ENCODE results near the gene SMURF2.
"Not testable (repeated sequence)": the region's sequence is repeated elsewhere in the genome, so short reads cannot be mapped to it uniquely, and the experiment has no call there.

The SMURF2 gene

DNA sequence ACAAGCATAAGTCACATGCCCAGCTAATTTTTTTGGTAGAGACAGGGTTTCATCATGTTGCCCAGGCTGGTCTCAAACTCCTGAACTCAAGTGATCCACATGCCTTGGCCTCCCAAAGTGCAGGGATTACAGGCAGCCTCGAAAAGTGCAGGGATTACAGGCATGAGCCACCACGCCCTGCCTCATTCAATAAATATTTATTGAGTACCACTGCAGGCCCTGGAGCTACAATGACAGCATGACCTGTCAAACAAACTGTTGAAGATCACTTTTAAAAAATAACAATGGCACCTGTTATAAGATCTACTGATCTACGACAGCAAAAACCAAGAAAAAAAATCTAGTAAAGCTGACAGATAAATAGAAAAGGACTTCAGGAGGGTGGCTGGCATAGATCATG lies 79.1 kb downstream of the SMURF2 start:
- DNase-seq (ENCODE audit: low read depth) = no peak
- H3K4me3 ChIP-seq (ENCODE audit: low read length) = no peak overlapping the region
- TF ChIP-seq, protein P1, sequence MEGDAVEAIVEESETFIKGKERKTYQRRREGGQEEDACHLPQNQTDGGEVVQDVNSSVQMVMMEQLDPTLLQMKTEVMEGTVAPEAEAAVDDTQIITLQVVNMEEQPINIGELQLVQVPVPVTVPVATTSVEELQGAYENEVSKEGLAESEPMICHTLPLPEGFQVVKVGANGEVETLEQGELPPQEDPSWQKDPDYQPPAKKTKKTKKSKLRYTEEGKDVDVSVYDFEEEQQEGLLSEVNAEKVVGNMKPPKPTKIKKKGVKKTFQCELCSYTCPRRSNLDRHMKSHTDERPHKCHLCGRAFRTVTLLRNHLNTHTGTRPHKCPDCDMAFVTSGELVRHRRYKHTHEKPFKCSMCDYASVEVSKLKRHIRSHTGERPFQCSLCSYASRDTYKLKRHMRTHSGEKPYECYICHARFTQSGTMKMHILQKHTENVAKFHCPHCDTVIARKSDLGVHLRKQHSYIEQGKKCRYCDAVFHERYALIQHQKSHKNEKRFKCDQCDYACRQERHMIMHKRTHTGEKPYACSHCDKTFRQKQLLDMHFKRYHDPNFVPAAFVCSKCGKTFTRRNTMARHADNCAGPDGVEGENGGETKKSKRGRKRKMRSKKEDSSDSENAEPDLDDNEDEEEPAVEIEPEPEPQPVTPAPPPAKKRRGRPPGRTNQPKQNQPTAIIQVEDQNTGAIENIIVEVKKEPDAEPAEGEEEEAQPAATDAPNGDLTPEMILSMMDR (conservative IDR thresholded peaks at IDR 0.05; ENCODE audit: low read depth, low read length) = no peak

DNA sequence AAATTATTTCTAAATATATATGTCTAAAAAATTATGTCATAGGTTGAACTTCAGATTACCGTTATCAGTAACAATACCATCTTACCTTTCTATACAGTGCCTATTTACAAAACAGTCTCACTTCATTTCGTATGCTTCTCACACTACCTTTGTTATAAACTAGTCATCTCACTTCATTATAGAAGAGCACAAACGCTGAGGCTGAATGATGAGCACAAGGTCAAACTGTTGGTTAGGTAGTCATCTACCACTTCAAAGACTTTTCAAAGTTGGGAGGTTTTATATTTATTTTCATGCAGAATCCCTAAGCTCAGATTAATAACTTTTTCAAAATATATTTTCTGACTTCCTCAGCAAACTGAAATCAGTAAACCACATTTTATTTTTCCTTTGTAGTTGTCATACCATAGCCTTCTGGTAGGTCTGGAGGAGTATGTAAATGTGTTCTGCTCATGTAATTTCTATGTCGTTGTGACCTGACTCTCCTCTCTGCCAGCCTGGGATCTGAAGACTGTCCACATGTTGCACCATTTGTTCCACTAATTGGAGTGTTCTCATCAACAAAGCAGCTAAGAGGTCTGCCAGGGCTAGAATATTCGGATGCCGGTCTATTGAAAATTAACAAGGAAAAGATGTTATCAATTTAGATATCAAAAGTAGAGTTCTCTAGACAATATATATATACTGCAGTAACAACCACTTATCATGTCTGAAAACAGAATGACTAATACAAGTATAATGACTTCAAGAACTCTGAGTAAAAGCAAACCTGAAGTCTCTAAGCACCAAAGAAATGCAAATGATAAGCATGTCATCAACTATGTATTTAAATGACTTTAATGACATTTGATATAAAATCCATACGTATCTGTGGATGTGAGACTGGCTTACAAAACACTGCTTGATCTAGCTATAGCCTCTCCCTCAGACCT lies 81.5 kb downstream of the SMURF2 start:
- no peak for DNase-seq (ENCODE audit: low read depth)
- H3K4me3 ChIP-seq (ENCODE audit: low read length) = no peak overlapping the region
- TF ChIP-seq, protein P1 (conservative IDR thresholded peaks at IDR 0.05; ENCODE audit: low read depth, low read length) = no peak

DNA sequence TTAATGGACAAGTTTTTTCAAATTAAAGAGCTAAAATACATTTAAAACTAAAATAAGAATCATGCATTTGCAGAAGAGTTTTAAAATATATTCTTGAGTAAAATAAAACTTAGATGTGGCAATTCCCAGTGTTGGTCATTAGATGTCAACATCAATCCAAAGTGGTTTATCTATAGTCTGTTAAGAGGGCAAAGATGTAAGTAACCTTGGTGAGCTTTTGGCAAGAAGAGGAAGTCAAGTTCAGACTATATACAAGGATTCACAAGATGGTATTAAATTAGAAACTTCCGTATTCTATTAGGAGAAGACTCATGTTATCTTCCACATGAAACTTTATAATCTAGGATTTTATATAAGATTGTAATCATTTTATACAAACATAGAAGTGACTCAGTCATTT lies 82.2 kb downstream of the SMURF2 start:
- no peak for DNase-seq (ENCODE audit: low read depth)
- TF ChIP-seq, protein P1 (conservative IDR thresholded peaks at IDR 0.05; ENCODE audit: low read depth, low read length) = no peak
- no peak overlapping the region for H3K4me3 ChIP-seq (ENCODE audit: low read length)

DNA sequence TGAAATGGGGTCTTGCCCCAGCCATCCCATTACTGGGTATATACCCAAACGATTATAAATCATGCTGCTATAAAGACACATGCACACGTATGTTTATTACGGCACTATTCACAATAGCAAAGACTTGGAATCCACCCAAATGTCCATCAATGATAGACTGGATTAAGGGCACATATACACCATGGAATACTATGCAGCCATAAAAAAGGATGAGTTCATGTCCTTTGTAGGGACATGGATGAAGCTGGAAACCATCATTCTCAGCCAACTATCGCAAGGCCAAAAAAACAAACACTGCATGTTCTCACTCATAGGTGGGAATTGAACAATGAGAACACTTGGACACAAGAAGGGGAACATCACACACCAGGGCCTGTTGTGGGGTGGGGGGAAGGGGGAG lies 85.1 kb downstream of the SMURF2 start:
- H3K4me3 ChIP-seq (ENCODE audit: low read length); DNase-seq (ENCODE audit: low read depth): not testable (repeated sequence)

DNA sequence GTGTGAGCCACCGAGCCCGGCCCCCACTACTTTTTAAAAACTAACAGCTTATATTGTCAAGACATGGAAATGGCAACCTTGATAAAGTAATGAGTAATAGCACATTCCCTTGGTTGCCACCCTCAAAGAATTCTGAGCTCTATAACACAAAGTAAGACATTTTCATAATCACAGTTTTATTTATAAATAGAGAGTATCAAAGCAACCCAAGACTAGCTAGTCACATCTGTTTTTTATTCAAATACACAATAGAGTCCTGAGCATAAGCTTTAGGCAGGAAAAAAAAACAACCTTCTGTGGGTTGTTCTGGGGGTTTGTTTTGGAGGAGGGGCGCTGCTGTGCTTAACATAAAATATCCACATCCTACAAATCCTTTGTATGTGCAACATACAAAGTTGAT lies 86.7 kb downstream of the SMURF2 start:
- DNase-seq (ENCODE audit: low read depth) = no peak
- TF ChIP-seq, protein P1 (conservative IDR thresholded peaks at IDR 0.05; ENCODE audit: low read depth, low read length) = no peak
- no peak overlapping the region for H3K4me3 ChIP-seq (ENCODE audit: low read length)

DNA sequence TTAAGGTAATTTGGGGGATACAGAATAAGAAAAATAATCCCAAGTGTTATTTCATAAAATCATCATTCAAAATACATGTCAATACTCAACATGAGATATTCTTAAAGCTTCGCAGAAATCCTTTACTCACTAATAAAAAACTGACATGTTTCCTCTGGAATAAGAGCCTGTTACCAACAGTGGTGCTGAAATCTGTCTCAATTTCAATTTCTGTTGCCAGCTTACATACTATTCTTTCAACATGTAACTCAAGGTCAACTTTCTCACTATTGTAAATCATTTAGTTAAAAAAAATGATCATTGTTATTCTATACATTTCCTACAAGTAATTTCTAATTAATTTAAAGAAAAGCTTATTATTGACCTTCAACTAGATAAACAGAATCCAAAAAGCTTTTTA lies 87.5 kb downstream of the SMURF2 start:
- DNase-seq (ENCODE audit: low read depth) = no peak
- H3K4me3 ChIP-seq (ENCODE audit: low read length) = no peak overlapping the region
- TF ChIP-seq, protein P1 (conservative IDR thresholded peaks at IDR 0.05; ENCODE audit: low read depth, low read length) = no peak

DNA sequence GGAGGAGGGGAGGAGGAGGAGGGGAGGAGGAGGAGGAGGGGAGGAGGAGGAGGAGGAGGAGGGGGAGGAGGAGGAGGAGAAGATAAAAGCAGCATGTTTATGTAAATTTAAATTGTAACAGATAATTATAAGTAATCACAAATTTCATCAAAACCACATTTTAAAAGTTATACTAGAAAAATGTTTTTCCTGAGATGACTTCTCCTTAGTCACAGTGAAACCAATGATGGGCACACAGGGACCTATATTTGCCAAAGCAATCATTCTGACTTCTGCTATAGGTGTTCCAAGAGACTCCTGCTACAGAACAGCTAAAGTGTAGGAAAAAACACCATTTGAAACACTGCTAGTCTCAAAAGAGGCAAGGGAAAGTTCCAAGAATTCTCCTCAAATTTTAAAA lies 88.9 kb downstream of the SMURF2 start:
- no peak for DNase-seq (ENCODE audit: low read depth)
- no peak overlapping the region for H3K4me3 ChIP-seq (ENCODE audit: low read length)
- TF ChIP-seq, protein P1 (conservative IDR thresholded peaks at IDR 0.05; ENCODE audit: low read depth, low read length) = no peak

Measured in retinal pigment epithelial cell (primary cell).